Stimulated activated CD8-positive, alpha-beta memory T cell treated with anti-CD3 and anti-CD28 coated beads, Interleukin-4, amount 100 ng/mL, for 48 hours (primary cell): ENCODE results near the gene MRPS15.
"Not testable (repeated sequence)": the region's sequence is repeated elsewhere in the genome, so short reads cannot be mapped to it uniquely, and the experiment has no call there.

Experiments used
- DNase-seq: peaks from one replicate; pipeline ENCODE4 v3.0.0-alpha.2; 2020

MRPS15 gene

GRCh38 chr1:36482724-36483388 is 18.7 kb upstream of the MRPS15 start, which contains the start of gene CSF3R:
Gene CSF3R, minus strand, starts transcription at chr1:36482913. Its CDS starts 3,417 bp downstream, at chr1:36479496.
- no peak for DNase-seq

GRCh38 chr1:36481771-36482723 is 17.9 kb upstream of the MRPS15 start:
- DNase-seq: no peak

- no peak for DNase-seq
These were observed 16.9 kb upstream of the MRPS15 start for GRCh38 chr1:36481091-36481490.

DNA sequence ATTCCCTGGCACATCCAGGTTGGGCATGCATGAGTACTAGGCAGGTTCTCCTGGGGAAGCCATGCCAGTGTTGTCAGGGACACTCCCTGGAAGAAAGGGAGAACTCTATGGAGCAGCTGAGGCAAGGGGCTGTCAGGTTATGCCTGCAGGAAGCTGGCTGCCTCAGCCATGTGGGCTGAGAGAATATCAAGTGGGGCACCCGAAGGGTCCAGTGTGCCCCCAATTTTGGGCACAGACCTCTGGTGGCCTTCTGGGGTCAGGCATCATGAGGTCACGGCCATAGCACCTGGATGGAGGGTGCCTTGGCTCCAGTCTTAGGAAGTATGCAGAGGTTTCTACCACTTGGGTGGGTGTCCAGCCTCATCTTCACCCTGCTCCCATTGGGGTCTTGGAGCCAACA is 16.0 kb upstream of the MRPS15 start:
- no peak for DNase-seq

GRCh38 chr1:36479505-36480051 is 15.4 kb upstream of the MRPS15 start:
- DNase-seq: no peak

DNA sequence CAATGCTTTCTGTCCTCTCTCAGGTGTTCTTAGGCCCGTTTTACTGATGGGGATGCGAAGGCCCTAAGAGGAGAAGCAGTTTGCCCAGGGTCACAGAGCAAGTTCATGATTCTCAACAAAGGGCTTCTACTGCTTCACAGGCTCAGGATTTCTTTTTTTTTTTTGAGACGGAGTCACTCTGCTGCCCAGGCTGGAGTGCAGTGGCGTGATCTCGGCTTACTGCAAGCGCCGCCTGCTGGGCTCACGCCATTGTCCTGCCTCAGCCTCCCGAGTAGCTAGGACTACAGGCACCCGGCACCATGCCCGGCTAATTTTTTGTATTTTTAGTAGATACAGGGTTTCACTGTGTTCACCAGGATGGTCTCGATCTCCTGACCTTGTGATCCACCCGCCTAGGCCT is 13.4 kb upstream of the MRPS15 start:
- not testable (repeated sequence) for DNase-seq

DNA sequence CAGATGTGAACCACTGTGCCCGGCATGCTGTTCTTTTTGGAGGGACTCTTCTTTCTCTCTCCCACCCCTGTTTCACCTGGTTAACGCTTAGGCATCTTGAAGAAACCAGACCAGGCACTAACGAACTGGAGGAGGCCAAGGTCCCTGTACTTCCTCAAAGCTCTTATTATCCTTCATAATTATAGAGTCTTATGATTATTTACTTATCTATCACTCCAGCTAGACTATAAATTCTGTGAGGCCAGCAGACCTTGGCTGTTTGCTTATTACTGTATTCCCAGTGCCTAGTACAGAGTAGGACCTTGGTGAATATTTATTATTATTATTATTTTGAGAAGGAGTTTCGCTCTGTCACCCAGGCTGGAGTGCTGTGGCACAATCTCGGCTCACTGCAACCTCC is 12.8 kb upstream of the MRPS15 start:
- no peak for DNase-seq

DNA sequence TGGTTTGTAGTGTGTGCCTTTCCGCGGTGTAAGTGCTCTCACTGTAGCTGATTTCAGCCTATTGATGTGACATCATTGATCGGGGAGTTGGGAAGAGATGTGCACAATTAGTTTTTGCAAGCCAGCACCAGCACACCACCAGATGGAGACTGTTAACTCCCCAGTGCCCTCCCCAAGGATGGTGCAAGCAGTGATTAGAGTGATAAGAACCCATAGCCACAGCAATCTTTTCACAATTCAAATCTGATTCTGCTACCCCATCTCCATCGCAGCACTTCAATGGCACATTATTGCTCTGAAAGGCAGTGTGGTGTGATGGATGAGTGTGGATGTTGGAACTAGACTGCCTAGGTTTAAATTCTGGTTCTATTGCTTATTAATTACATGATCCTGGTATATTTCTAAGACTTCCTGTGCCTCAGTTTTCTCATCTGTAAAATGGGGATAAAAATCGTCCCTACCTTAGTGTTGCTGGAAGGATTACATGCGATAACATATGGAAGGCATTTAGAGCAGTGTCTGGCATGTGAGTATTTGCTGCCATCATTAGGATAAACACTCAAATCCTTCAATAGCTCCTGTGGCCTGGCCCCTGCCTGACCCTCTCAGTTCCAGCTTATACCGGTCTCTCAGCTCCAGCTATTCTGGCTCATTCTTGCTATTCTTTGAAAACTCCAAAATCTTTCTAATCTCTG is 11.9 kb upstream of the MRPS15 start:
- DNase-seq: no peak

DNA sequence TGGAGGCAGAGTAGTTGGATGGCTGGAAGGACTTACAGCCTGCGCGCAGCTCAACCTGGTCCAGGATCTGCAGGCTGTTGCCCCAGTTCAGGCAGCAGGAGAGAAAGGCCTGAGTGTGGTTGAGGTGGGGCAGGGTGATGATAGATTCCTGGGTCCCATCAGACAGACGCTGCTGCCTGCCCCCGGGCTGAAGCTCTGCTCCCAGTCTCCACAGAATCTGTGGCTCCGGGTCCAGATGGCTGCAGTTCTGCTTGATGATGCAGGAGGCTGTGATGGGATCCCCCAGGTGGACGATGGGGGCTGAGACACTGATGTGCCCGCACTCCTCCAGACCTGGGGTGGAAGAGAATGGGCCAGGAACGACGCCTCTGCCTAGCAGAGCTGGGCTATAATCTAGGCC is 11.2 kb upstream of the MRPS15 start:
- no peak for DNase-seq

DNA sequence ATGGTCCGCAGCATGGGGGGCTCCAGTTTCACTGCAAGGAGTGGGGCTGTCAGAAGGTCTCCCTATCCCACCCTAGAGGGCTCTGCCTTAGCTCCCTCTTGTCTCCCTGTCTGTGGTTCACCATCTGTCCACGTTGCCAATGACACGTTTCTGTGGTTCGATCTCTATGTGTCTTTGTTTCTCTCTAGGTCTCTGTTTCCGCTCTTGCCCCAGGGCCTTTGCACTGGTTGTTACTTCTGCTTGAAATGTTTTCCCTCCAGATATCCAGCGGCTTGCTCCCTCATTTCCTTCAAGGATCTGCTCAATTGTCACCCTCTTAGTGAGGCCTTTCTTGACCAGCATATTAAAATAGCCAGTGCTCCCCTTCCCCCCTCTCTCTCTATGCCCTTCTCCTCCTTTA is 8.5 kb upstream of the MRPS15 start:
- DNase-seq: no peak

DNA sequence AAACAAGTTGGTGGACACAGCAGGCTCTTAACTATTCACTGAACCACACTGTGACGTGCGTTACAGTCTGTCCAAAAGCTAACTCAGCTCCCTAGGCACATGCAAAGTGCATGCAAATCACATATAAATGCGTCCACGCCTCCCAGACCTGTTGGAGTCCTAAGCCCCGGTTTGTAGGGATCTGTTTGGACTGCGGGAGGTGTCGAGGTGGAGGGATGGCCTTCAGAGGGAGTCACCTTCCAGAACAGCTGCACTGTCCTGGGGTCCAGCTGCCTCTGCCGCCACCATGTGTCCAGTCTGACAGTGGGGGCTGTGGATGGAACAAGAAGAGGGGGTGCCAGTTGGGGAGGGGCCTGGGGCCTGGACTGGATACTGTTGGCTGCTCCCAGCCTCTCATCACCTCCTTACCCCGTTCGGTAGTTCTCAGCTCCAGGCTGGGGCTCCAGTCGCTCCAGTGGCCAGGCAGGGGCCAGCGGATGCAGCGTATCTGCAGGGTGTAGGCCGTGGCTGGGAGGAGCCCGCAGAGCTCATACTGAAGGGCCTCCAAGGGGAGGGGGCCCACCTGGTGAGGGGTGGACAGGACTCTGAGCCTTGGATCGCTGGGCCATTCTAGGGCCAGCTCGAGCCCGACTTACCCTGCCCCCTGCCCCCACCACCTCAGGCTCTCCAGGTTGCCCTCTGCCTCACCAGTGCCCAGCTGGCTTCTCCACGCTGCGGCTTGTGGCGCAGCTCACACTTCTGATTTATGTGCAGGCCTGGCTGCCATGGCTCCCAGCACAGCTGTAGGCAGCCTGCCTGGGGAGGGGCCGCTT is 7.9 kb upstream of the MRPS15 start:
- DNase-seq: no peak

DNA sequence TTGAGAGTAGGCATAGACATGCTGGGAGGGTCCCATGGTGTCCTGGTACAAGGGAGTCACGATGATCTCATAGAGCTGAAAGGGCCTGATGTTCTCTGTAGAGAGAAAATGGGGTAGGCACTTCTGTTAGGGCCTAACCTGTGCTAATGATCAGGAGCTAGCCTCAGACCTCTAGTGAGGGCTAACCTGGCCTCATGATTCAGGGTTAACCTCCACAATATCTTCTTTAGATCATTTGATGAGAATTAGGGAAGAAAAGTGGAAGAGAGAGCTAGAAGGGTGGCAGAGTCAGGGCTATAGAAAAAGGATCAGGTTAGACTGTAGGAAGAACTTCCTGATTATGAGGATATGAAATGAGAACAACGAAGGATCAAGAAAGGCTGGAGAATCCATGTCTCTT is 5.0 kb upstream of the MRPS15 start:
- no peak for DNase-seq

DNA sequence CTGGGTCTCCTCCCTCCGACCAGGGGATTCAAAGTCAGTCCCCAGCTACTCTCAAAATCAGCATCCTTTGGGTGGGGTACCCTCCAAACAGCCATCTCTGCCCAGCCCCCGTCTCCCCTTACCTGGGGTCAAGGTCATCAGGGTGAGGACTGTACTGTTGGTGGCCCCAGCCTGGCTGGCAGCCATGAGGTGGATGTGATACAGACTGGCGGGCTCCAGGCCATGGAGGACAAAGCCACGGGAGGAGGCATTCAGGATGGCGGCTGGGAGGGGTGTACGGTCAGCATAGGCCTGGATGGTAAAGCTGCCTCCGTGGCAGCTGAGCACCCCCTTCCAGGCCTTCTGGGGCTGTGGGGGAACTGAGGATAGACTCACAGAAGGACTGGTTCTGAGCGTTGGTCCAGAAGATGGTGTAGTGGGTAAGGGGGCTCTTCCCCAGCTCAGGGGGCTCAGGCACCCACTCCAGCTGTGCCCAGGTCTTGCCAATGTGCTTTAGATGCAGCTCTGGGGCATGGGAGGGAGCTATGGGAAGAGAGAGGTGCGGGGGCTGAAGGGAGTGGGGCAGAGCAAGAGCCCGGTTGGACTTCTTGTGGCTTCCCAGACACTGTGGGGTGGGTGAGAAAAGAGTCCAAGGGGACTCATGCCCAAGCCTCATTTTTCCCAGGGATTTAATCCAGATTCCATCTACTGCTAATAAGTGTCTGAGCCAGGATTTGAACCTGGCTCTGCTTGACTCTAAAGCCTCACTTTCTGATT is 3.7 kb upstream of the MRPS15 start:
- DNase-seq: no peak

DNA sequence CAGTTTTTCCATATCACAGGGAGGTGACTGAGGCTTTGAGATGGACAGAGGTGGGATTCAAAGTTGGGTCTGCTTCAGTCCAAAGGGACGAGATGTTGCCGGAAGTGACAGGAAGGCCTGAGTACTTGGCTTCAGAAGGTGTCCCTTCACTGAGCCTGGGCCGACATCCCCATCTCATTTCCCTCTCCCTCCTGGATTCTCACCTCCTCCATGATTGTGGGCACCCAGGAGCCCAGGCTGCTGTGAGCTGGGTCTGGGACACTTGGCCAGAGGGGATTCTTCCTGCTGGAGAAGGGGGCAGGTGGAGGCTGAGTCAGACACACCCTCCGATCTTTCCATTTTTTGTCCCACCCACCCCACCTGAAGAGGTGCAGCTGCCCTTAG is 2.8 kb upstream of the MRPS15 start:
- DNase-seq: no peak

DNA sequence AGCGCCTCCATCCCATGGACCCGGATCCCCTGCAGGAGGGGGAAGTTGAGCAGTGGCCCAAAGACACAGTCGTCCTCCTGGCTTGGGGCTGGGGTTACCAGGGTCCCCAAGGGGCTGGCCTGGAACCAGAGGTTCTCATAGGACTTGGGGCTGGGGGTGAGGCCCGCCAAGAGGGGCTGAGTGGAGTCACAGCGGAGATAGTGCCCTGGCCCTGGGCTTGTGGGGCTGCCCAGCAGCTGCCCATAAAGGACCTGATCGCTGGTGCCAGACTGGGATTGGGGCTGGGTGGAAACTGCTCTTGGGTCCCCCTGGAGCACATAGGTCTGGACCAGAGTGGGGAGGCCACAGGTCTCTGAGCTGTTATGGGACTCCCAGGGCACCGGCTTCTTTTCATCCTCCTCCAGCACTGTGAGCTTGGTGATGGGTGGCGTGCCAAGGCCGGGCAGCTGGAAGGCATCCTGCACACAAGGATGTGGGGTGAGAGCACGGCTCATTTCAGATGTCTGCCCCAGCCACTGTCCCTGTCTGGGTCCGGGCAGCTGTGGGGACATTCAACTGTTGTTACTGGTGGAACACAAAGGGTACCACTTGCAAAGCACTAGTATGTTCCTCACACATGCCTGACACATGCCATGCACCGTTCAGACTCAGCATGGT is 2.3 kb upstream of the MRPS15 start:
- no peak for DNase-seq

- DNase-seq: no peak
These were observed 1.7 kb upstream of the MRPS15 start for GRCh38 chr1:36465731-36466369.

DNA sequence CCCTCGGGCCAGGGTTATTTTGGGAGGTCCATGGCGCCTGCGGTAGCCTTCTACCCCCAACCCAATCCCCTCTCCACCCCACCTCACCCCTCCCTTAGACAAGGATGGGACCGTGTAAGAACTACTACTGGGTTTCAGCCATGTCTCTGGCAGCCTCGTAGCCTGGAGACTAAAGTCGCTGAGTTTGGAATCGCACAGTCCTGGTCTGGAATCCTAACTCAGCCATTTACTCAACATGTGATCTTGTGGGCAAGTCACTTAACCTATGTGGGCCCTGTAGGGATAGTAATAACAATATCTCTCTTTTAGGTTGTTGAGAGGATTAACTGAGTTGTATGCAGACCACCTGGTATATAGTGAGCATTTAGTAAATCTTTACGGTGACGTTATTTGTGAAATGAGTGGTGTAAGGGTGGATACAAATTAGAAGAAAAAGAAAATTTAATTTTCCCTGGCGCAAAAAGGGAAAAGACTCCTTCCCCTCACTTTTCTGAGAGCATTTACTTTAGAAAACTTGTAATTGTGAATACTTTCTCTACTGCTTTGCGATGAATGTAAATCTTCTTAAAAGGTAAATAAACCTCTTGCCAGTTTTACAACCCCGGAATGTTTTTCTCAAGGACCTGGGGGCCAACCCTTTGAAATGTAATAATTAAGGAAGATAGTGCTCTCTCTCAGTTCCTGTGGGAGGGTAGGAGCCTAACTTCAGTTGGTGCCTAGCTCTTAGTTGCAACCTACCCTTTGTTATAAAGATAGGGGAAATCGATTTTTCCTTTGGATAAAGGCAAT is 615 bp upstream of the MRPS15 start:
- DNase-seq: no peak

DNA sequence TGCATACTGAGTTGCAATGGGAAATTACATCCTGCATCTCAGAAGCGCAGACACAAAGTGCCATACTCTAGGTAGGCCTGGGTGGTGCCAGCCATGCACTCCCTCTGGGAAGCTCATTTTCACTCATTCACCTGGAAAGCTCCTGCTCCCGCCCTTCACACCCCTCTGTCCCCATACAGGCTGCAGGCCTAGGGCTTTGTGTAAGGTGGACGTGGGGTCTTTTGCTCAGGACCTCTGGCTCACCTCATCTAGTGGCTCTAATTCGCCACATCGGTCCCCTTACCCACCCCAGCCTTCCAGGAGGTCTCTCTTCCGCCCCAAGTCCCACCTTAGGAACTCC is 751 bp downstream of the MRPS15 start:
- no peak for DNase-seq

GRCh38 chr1:36458910-36459309 is 5.3 kb downstream of the MRPS15 start:
- peak; percentile 72 for DNase-seq

DNA sequence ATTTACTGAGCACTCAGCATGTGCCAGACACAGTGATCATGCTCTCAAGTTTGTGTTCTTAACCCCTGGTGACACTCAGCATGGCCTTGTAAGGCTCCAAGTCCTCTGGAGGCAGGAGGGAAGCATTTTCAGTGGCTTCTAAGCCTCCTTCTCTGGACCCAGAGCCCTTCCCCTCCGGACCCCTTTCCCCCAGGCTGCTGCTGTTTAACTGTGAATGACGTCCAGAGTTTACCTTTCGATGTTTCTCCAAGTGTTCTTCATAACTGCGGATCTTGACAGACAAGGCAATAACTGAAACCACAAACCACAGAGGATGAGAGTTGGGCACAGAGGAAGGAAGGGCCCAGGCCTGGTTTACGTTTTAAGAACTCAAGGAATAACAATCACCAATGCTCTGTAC is 6.5 kb downstream of the MRPS15 start:
- no peak for DNase-seq
